ENCODE measurements around the gene SLC1A7.

Gene SLC1A7

DNA sequence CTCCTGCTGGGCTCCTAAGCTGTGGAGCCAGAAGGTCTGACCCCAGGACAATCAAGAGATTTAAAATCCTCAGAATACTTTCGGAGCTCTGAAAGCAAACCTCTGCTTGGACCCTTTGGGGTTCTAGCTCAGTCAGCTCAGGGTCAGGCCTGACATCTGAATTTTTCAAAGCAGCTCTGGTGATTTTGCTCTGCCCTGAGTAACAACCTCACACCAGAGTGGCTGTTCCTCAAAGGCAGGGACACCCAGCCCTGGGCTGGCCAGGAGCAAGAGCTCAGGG is 11.9 kb downstream of the SLC1A7 start:
- no peak overlapping the region for H3K9ac ChIP-seq (ENCODE audit: low read depth, low read length)
- H3K36me3 ChIP-seq (ENCODE audit: control insufficient read depth, insufficient read depth, low read length) = no peaks in the 10 kb centered on the region
- no peaks in the 10 kb centered on the region for H3K27me3 ChIP-seq (ENCODE audit: control insufficient read depth, insufficient read depth, low read length)

DNA sequence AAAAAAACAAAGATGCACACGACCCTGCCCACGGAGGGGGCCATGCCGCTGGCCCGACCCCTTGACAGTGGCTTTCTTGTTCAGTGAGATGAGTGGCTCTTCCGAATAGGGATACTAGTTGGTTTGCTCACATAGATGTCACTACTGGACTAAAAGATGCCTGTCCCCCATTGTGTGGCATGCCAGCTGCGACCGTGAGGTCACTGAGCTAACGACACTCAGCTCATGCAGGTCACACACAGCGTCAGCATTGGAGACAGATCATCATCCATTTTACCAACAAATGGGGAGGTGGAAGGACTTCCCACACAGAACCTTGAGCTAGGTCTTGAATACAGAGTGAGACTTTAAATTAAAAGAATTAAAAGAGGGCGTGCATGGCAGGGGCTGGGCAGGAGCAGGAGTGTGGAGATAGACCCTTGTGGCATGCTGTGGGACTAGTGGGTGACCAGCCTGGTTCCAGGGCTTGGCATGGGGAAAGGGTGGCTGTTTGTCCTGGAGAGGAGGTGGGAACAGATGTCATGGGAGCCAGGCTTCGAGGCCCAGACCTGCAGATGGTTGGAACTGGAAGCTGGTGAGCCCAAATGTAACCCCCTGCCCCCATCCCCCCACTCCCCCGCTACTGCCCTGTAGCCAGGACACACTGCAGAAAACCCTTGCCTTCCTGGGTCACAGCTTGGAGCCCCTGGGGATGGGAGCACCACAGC is 12.4 kb downstream of the SLC1A7 start:
- Histone ChIP-seq H3K4me3 (ENCODE audit: low read depth, low read length) (no peak overlapping the region), H3K4me1 (ENCODE audit: control insufficient read depth, insufficient read depth, low read length) (no peaks in the 10 kb centered on the region), H3K9ac (ENCODE audit: low read depth, low read length) (no peak overlapping the region), H3K36me3 (ENCODE audit: control insufficient read depth, insufficient read depth, low read length) (no peaks in the 10 kb centered on the region), H3K9me3 (ENCODE audit: control insufficient read depth, insufficient read depth, low read length) (no peaks in the 10 kb centered on the region), H3K27me3 (ENCODE audit: control insufficient read depth, insufficient read depth, low read length) (no peaks in the 10 kb centered on the region)

More for the DNA sequence above, 11.9 kb downstream of the SLC1A7 start:
- Histone ChIP-seq H3K4me3 (ENCODE audit: low read depth, low read length) (no peak overlapping the region), H3K9me3 (ENCODE audit: control insufficient read depth, insufficient read depth, low read length) (no peaks in the 10 kb centered on the region), H3K4me1 (ENCODE audit: control insufficient read depth, insufficient read depth, low read length) (no peaks in the 10 kb centered on the region)

DNA sequence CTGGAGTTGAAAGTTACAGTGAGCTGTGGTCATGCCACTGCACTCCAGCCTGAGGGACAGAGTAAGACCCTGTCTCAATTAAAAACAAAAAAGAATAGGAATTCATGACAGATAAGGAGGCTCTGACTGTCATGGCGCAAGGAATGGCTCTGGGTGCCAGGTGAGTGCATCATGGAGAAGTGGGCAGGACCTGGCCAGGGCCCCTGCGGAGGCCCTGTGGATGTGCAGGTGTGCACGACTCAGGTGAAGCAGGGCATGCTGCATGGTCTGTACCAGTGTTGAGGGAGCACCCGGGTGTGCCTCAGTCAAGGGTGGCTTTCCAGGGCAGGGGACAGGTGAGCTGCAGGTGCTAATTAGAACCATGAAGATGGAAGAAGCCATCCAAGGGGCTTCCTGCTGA is 14.0 kb downstream of the SLC1A7 start:
- no peaks in the 10 kb centered on the region for H3K27me3 ChIP-seq (ENCODE audit: control insufficient read depth, insufficient read depth, low read length)
- H3K9ac ChIP-seq (ENCODE audit: low read depth, low read length) = no peak overlapping the region
- H3K9me3 ChIP-seq (ENCODE audit: control insufficient read depth, insufficient read depth, low read length) = no peaks in the 10 kb centered on the region
- H3K36me3 ChIP-seq (ENCODE audit: control insufficient read depth, insufficient read depth, low read length) = no peaks in the 10 kb centered on the region
- no peaks in the 10 kb centered on the region for H3K4me1 ChIP-seq (ENCODE audit: control insufficient read depth, insufficient read depth, low read length)
- no peak overlapping the region for H3K4me3 ChIP-seq (ENCODE audit: low read depth, low read length)

DNA sequence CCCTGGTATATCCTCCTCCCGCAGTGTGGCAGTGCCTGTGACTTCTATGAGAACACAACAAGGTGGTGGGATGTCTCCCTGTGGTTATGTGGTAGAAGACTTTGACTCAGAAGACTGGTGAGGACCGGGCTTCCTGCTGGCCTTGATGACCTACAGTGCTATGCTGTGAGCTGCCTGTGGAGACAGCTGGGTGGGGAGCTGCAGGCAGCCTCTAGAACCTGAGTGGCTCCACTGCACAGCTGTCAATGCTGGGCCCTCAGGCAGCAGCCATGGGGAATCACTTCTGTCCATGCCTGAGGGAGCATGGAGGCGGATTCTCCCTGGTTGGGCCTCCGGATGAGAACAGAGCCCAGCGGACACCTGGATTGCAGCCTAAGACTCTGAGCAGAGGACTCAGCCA is 14.9 kb downstream of the SLC1A7 start:
- no peaks in the 10 kb centered on the region for H3K27me3 ChIP-seq (ENCODE audit: control insufficient read depth, insufficient read depth, low read length)
- H3K9ac ChIP-seq (ENCODE audit: low read depth, low read length) = no peak overlapping the region
- H3K4me1 ChIP-seq (ENCODE audit: control insufficient read depth, insufficient read depth, low read length) = no peaks in the 10 kb centered on the region
- H3K9me3 ChIP-seq (ENCODE audit: control insufficient read depth, insufficient read depth, low read length) = no peaks in the 10 kb centered on the region
- no peak overlapping the region for H3K4me3 ChIP-seq (ENCODE audit: low read depth, low read length)
- H3K36me3 ChIP-seq (ENCODE audit: control insufficient read depth, insufficient read depth, low read length) = no peaks in the 10 kb centered on the region

DNA sequence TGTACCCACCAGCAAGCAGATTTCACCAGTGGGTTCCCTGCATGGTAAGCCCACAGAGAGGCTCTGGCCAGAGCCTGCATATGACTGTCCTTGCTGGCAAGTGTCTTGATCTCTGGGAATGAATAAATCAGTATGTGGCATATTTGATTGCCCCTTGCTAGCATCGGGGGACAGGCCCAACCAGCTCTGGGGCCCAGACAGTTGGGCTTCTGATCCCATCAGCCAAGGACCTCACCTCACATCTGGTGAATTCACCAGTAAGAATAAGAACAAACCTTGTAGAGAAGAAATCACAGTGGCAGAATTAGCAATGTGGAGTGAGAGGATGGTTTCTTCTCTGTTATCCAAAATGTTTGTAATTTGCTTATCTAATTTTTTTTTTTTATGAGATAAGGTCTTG is 15.9 kb downstream of the SLC1A7 start:
- H3K9me3 ChIP-seq (ENCODE audit: control insufficient read depth, insufficient read depth, low read length) = no peaks in the 10 kb centered on the region
- H3K9ac ChIP-seq (ENCODE audit: low read depth, low read length) = no peak overlapping the region
- no peaks in the 10 kb centered on the region for H3K27me3 ChIP-seq (ENCODE audit: control insufficient read depth, insufficient read depth, low read length)
- no peaks in the 10 kb centered on the region for H3K4me1 ChIP-seq (ENCODE audit: control insufficient read depth, insufficient read depth, low read length)
- H3K4me3 ChIP-seq (ENCODE audit: low read depth, low read length) = no peak overlapping the region
- no peaks in the 10 kb centered on the region for H3K36me3 ChIP-seq (ENCODE audit: control insufficient read depth, insufficient read depth, low read length)

- Histone ChIP-seq H3K9ac (ENCODE audit: low read depth, low read length) (no peak overlapping the region), H3K4me1 (ENCODE audit: control insufficient read depth, insufficient read depth, low read length) (no peaks in the 10 kb centered on the region), H3K4me3 (ENCODE audit: low read depth, low read length) (no peak overlapping the region), H3K36me3 (ENCODE audit: control insufficient read depth, insufficient read depth, low read length) (no peaks in the 10 kb centered on the region), H3K27me3 (ENCODE audit: control insufficient read depth, insufficient read depth, low read length) (peaks cover 2% of the 10 kb centered on the region), H3K9me3 (ENCODE audit: control insufficient read depth, insufficient read depth, low read length) (no peaks in the 10 kb centered on the region)
Observed at GRCh38 chr1:53125623-53126360, 16.6 kb downstream of the SLC1A7 start.

GRCh38 chr1:53125122-53125521 is 17.3 kb downstream of the SLC1A7 start:
- Histone ChIP-seq H3K27me3 (ENCODE audit: control insufficient read depth, insufficient read depth, low read length) (peaks cover 3% of the 10 kb centered on the region), H3K4me3 (ENCODE audit: low read depth, low read length) (no peak overlapping the region), H3K9me3 (ENCODE audit: control insufficient read depth, insufficient read depth, low read length) (no peaks in the 10 kb centered on the region), H3K9ac (ENCODE audit: low read depth, low read length) (no peak overlapping the region), H3K36me3 (ENCODE audit: control insufficient read depth, insufficient read depth, low read length) (no peaks in the 10 kb centered on the region), H3K4me1 (ENCODE audit: control insufficient read depth, insufficient read depth, low read length) (no peaks in the 10 kb centered on the region)

DNA sequence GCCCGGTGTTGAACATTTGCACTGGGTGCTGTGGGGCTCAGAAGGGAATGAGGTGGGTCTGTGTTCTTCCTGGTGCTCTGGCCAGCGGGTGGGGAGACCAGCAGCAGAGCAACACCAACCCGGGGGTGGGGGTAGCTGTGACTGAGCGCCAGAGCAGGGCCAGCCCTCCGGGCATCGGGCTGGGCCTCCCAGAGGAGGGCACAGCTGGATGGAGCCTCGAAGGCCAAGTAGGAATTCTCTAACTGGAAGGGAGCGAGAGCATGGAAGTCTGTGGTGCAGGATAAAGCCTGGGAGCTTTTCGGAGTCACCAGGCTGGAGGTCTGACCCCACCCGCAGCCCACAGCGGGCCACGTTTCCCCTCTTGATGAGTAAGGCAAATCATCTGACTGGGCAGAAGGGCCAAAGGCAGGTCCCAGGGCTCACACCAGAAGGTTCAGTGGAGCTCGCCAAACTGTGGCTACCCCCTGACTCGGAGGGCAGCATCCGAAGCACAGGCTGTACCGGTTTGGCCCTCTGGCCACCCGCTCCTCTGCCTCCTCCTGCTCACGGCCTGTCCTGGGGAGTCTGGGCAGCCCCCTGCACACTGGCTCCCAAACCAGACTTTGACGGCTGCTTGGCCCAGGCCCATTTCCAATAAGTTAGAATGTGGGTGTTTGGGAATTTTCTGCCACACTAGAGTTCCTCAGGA is 18.8 kb downstream of the SLC1A7 start:
- Histone ChIP-seq H3K9ac (ENCODE audit: low read depth, low read length) (no peak overlapping the region), H3K4me1 (ENCODE audit: control insufficient read depth, insufficient read depth, low read length) (peaks cover 3% of the 10 kb centered on the region)

GRCh38 chr1:53122961-53123413 is 19.5 kb downstream of the SLC1A7 start:
- Histone ChIP-seq H3K9me3 (ENCODE audit: control insufficient read depth, insufficient read depth, low read length) (no peaks in the 10 kb centered on the region), H3K36me3 (ENCODE audit: control insufficient read depth, insufficient read depth, low read length) (no peaks in the 10 kb centered on the region), H3K27me3 (ENCODE audit: control insufficient read depth, insufficient read depth, low read length) (peaks cover 3% of the 10 kb centered on the region), H3K4me1 (ENCODE audit: control insufficient read depth, insufficient read depth, low read length) (peaks cover 3% of the 10 kb centered on the region), H3K4me3 (ENCODE audit: low read depth, low read length) (no peak overlapping the region), H3K9ac (ENCODE audit: low read depth, low read length) (no peak overlapping the region)

More for the DNA sequence above, 18.8 kb downstream of the SLC1A7 start:
- Histone ChIP-seq H3K27me3 (ENCODE audit: control insufficient read depth, insufficient read depth, low read length) (peaks cover 3% of the 10 kb centered on the region), H3K4me3 (ENCODE audit: low read depth, low read length) (no peak overlapping the region), H3K36me3 (ENCODE audit: control insufficient read depth, insufficient read depth, low read length) (no peaks in the 10 kb centered on the region), H3K9me3 (ENCODE audit: control insufficient read depth, insufficient read depth, low read length) (no peaks in the 10 kb centered on the region)

DNA sequence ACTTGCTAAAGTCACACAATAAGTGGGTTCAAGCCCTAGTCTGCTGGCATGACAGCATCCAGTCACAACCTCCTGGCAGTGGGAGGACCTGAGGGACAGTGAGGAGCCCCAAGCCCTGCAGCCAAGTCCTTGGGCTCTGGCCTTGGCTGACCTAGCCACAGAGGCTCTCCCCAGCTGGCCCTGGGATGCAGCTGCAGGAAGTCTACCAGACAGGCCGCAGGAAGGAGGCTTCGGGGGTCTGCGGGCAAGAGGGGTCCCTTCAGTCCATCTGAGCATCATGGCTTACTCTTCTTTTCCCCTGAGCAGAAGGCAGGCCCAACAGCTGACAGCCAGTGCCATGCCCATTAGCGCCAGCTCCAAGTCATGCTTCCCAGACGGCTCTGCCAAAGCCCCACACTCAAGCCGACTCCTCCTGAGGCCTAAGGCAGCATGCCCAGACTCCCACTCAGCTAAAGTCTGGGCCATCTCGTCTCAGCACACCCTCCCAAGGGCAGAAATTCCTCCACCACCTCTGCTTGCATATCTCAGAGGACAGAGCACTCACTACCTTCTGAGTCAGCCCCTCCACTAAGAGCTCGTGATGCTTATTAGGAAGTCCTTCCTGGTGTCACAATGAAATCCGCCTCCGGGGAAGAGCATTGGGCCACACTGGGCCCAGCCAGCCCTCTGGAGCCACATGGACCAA is 20.1 kb downstream of the SLC1A7 start:
- no peak overlapping the region for H3K9ac ChIP-seq (ENCODE audit: low read depth, low read length)
- H3K9me3 ChIP-seq (ENCODE audit: control insufficient read depth, insufficient read depth, low read length) = no peaks in the 10 kb centered on the region
- H3K4me1 ChIP-seq (ENCODE audit: control insufficient read depth, insufficient read depth, low read length) = peaks cover 3% of the 10 kb centered on the region
- no peaks in the 10 kb centered on the region for H3K36me3 ChIP-seq (ENCODE audit: control insufficient read depth, insufficient read depth, low read length)
- peaks cover 3% of the 10 kb centered on the region for H3K27me3 ChIP-seq (ENCODE audit: control insufficient read depth, insufficient read depth, low read length)
- no peak overlapping the region for H3K4me3 ChIP-seq (ENCODE audit: low read depth, low read length)

- Histone ChIP-seq H3K27me3 (ENCODE audit: control insufficient read depth, insufficient read depth, low read length) (peaks cover 3% of the 10 kb centered on the region), H3K36me3 (ENCODE audit: control insufficient read depth, insufficient read depth, low read length) (no peaks in the 10 kb centered on the region), H3K9me3 (ENCODE audit: control insufficient read depth, insufficient read depth, low read length) (no peaks in the 10 kb centered on the region), H3K4me1 (ENCODE audit: control insufficient read depth, insufficient read depth, low read length) (peaks cover 3% of the 10 kb centered on the region), H3K9ac (ENCODE audit: low read depth, low read length) (no peak overlapping the region), H3K4me3 (ENCODE audit: low read depth, low read length) (no peak overlapping the region)
Observed at GRCh38 chr1:53121319-53122172, 20.9 kb downstream of the SLC1A7 start.

Data from iPS-15b (cell line).